Fibroblast of skin of back (primary cell): ENCODE measurements around the gene EPPIN.

Source experiments
- DNase-seq: peaks from one replicate; pipeline ENCODE4 v3.0.0-alpha.2; 2013

Gene EPPIN

GRCh38 chr20:45538209-45538799 is 8.9 kb downstream of the EPPIN start:
- no peak for DNase-seq

- no peak for DNase-seq
Measured at GRCh38 chr20:45527294-45527693, 19.9 kb downstream of the EPPIN start.

- DNase-seq = no peak
Measured at GRCh38 chr20:45523821-45524220, 23.4 kb downstream of the EPPIN start.

GRCh38 chr20:45518282-45518681 is 28.9 kb downstream of the EPPIN start:
- DNase-seq = no peak

- no peak for DNase-seq
Measured at GRCh38 chr20:45515147-45515913, 31.9 kb downstream of the EPPIN start, which contains the start of gene SPINT3. SPINT3 (minus strand) TSS chr20:45515622; CDS start chr20:45515608, 14 bp downstream.

- no peak for DNase-seq
Measured at GRCh38 chr20:45510242-45510862, 36.8 kb downstream of the EPPIN start.

- no peak for DNase-seq
Measured at GRCh38 chr20:45509091-45509490, 38.1 kb downstream of the EPPIN start.

- no peak for DNase-seq
Measured at GRCh38 chr20:45508068-45508886, 38.9 kb downstream of the EPPIN start.

GRCh38 chr20:45507011-45507820 is 40.0 kb downstream of the EPPIN start:
- DNase-seq = no peak

GRCh38 chr20:45506398-45506797 is 40.8 kb downstream of the EPPIN start:
- no peak for DNase-seq

- no peak for DNase-seq
Measured at GRCh38 chr20:45503403-45503802, 43.8 kb downstream of the EPPIN start.

- no peak for DNase-seq
Measured at GRCh38 chr20:45502561-45502960, 44.6 kb downstream of the EPPIN start.

GRCh38 chr20:45501600-45501999 is 45.6 kb downstream of the EPPIN start:
- no peak for DNase-seq

- no peak for DNase-seq
Measured at GRCh38 chr20:45500022-45500421, 47.2 kb downstream of the EPPIN start.

- DNase-seq = no peak
Measured at GRCh38 chr20:45497971-45498494, 49.2 kb downstream of the EPPIN start.

- DNase-seq = no peak
Measured at GRCh38 chr20:45496166-45496565, 51.0 kb downstream of the EPPIN start.

- no peak for DNase-seq
Measured at GRCh38 chr20:45495501-45495941, 51.7 kb downstream of the EPPIN start.
